ENCODE results near the gene MEIKIN. TPM values are rescaled to one million over a fixed set of nuclear protein-coding genes. Genes with fewer than 3 reads are reported as not detected.

MEIKIN gene
- total and polyA plus RNA-seq, 4 donors: 0.42 to 0.51 TPM; not detected in 2

DNA sequence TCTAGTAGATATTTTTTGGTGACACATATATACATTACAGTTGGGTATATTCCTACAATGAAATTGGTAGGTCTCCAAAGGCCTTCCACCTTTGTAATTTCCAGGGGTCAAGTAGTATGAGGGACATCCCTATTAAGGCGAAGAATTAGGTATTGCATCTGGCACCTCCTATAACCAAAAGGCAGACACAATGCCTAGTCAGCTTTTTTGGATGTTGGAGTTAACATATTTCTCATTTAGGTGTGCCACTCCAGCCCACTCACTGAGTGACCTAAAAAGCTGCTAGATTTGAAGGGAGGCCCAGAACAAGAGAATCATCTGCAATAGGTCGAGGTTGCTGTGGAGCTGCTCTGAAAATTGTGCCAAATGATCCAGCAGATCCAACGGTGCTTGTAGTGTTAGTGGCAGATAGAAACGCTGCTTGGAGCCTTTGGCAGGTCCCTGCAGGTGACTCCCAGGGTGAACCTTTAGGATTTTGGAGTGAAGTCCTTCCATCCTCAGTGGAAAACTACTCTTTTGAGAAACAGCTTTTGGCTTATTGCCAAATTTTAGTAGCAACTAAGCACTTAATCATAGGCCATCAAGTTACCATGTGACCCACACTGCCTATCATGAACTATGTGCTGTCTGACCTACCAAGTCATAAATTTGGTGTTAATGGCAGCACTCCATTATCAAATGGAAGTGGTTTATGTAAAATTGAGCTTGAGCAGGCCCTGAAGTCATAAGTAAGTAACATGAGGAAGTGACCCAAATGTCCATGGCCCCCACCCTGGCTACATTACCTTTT is 132.9 kb downstream of the MEIKIN start:
- TF ChIP-seq EGR1 (IDR thresholded peaks at IDR 0.05; ENCODE audit: low read depth in 2 of 2): no peak
- TF ChIP-seq REST (IDR thresholded peaks at IDR 0.05): no peak
- TF ChIP-seq, protein P1, sequence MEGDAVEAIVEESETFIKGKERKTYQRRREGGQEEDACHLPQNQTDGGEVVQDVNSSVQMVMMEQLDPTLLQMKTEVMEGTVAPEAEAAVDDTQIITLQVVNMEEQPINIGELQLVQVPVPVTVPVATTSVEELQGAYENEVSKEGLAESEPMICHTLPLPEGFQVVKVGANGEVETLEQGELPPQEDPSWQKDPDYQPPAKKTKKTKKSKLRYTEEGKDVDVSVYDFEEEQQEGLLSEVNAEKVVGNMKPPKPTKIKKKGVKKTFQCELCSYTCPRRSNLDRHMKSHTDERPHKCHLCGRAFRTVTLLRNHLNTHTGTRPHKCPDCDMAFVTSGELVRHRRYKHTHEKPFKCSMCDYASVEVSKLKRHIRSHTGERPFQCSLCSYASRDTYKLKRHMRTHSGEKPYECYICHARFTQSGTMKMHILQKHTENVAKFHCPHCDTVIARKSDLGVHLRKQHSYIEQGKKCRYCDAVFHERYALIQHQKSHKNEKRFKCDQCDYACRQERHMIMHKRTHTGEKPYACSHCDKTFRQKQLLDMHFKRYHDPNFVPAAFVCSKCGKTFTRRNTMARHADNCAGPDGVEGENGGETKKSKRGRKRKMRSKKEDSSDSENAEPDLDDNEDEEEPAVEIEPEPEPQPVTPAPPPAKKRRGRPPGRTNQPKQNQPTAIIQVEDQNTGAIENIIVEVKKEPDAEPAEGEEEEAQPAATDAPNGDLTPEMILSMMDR (IDR thresholded peaks at IDR 0.05; ENCODE audit: low read depth, low read length, missing input control): no peak
- TF ChIP-seq ATF3 (IDR thresholded peaks at IDR 0.05): no peak
- TF ChIP-seq JUND (IDR thresholded peaks at IDR 0.05): no peak
- TF ChIP-seq, protein P2, sequence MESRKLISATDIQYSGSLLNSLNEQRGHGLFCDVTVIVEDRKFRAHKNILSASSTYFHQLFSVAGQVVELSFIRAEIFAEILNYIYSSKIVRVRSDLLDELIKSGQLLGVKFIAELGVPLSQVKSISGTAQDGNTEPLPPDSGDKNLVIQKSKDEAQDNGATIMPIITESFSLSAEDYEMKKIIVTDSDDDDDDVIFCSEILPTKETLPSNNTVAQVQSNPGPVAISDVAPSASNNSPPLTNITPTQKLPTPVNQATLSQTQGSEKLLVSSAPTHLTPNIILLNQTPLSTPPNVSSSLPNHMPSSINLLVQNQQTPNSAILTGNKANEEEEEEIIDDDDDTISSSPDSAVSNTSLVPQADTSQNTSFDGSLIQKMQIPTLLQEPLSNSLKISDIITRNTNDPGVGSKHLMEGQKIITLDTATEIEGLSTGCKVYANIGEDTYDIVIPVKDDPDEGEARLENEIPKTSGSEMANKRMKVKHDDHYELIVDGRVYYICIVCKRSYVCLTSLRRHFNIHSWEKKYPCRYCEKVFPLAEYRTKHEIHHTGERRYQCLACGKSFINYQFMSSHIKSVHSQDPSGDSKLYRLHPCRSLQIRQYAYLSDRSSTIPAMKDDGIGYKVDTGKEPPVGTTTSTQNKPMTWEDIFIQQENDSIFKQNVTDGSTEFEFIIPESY (IDR thresholded peaks at IDR 0.05): no peak
- no peak for TF ChIP-seq RXRA (IDR thresholded peaks at IDR 0.05)
- no peak for TF ChIP-seq FOXA1 (IDR thresholded peaks at IDR 0.05)
- TF ChIP-seq, protein P3, sequence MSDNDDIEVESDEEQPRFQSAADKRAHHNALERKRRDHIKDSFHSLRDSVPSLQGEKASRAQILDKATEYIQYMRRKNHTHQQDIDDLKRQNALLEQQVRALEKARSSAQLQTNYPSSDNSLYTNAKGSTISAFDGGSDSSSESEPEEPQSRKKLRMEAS (IDR thresholded peaks at IDR 0.05): no peak
- TF ChIP-seq SP1 (IDR thresholded peaks at IDR 0.05): no peak
- TF ChIP-seq GABPA (IDR thresholded peaks at IDR 0.05 in 1 of 2, conservative IDR thresholded peaks at IDR 0.05 in 1 of 2): no peak
- TF ChIP-seq YY1 (IDR thresholded peaks at IDR 0.05): no peak
- no peak for TF ChIP-seq HNF4A (conservative IDR thresholded peaks at IDR 0.05)
- no peak for TF ChIP-seq RAD21 (IDR thresholded peaks at IDR 0.05)
- H3K4me3 ChIP-seq (ENCODE audit: low read depth in 1 of 3, low read length in 3 of 3): no peak overlapping the region
- no peaks in the 10 kb centered on the region for H3K9me3 ChIP-seq (ENCODE audit: control insufficient read depth in 4 of 4, low read length in 3 of 4)
- H3K27ac ChIP-seq (ENCODE audit: low read depth in 1 of 2, low read length in 2 of 2): no peak overlapping the region
- no peak overlapping the region for H3K9ac ChIP-seq (ENCODE audit: low read depth in 1 of 2, low read length in 2 of 2)
- H3K27me3 ChIP-seq (ENCODE audit: control insufficient read depth in 4 of 4, insufficient read depth in 4 of 4, low read length in 3 of 4): no peaks in the 10 kb centered on the region
- no peak for DNase-seq (ENCODE audit: low spot score)
- WGBS: 89% methylated on average over 4 of the region's 4 CpGs
- H3K4me1 ChIP-seq (ENCODE audit: control insufficient read depth in 4 of 4, insufficient read depth in 4 of 4, low read length in 3 of 4): no peaks in the 10 kb centered on the region
- no peaks in the 10 kb centered on the region for H3K36me3 ChIP-seq (ENCODE audit: control insufficient read depth in 4 of 4, insufficient read depth in 3 of 4, low read depth in 1 of 4, low read length in 3 of 4)
